HepG2 (cell line): ENCODE data around the gene GJC2. TPM values are rescaled to one million over a fixed set of nuclear protein-coding genes. Genes with fewer than 3 reads are reported as not detected.
A peak's percentile ranks its signal among the peaks of the same experiment; 100 is the strongest.

Source experiments
- ATAC-seq: fragments of 200-7000 bp; cut with Tn5 transposase; 3 replicates; pipeline ENCODE4 v1.9.1; 2020; ENCODE audit warnings: mild to moderate bottlenecking, moderate library complexity
- BruUV-seq: library from RNA; stranded (reverse); fragments of 400-500 nt; replicated peaks from 2 replicates; lab custom pipeline; 2021; lab: Mats Ljungman, UMichigan
- CTCF ChIA-PET: fragments of 300-600 bp; formaldehyde crosslinking; extraction: SDS; loops from one replicate; lab custom pipeline; 2021; ENCODE audit warnings: low total read pairs, inconsistent platforms, low intra/inter-chr PET ratio; lab: Yijun Ruan, JAX
- POLR2A ChIA-PET: fragments of 350-600 bp; sonication (Branson Sonifier 250); formaldehyde crosslinking; loops from one replicate; lab custom pipeline; 2020; ENCODE audit warnings: antibody characterized with exemption, inconsistent platforms; lab: Yijun Ruan, JAX
- DNase-seq: peaks from one replicate; pipeline ENCODE4 v3.0.0-alpha.2; 2015; ENCODE audit warnings: low spot score
- FAIRE-seq: peaks from 3 replicates; lab custom pipeline; 2011; peaks lifted over from hg19 to GRCh38; lab: Jason Lieb, UNC
- H2AFZ ChIP-seq: one replicate; pipeline ENCODE4 v1.6.1; 2011; ENCODE audit warnings: low read length, inconsistent platforms
- H3K27ac ChIP-seq: fragments of 300-600 bp; 3 replicates; pipeline ENCODE4 v1.8.0; 2011; ENCODE audit warnings: mixed run types, mild to moderate bottlenecking, mixed read lengths, low read length, inconsistent platforms; ENCODE audit not compliant: insufficient read depth; ENCODE audit errors: extremely low read length
- H3K27me3 ChIP-seq, 2 experiments: fragments of 200-600 bp in 1 of 2; 2 replicates in 1 of 2; 3 replicates in 1 of 2; pipeline versions ENCODE4 v1.6.0 to v1.8.0; 2011; ENCODE audit warnings: low read length in 2 of 2, mild to moderate bottlenecking in 2 of 2, moderate library complexity in 2 of 2, inconsistent platforms in 1 of 2; ENCODE audit not compliant: insufficient read depth in 2 of 2, control insufficient read depth in 1 of 2
- H3K36me3 ChIP-seq, 2 experiments: fragments of 200-600 bp in 1 of 2; replicated peaks in 1 of 2; 2 replicates in 1 of 2; 3 replicates in 1 of 2; pipeline versions ENCODE4 v1.5.1 to v1.8.0; 2011; ENCODE audit warnings: low read length in 2 of 2, inconsistent platforms in 1 of 2; ENCODE audit not compliant: insufficient read depth in 2 of 2, control insufficient read depth in 1 of 2
- H3K4me1 ChIP-seq: 2 replicates; pipeline ENCODE4 v1.5.1; 2012; ENCODE audit warnings: low read length, inconsistent platforms; ENCODE audit not compliant: insufficient read depth
- H3K4me2 ChIP-seq: 2 replicates; pipeline ENCODE4 v1.6.0; 2011; ENCODE audit warnings: low read depth, low read length, inconsistent platforms
- H3K4me3 ChIP-seq, 3 experiments: fragments of 200-600 bp in 1 of 3; sonication (generic), shearing (Covaris generic) in 1 of 3; replicated peaks in 1 of 3; 2 replicates each; pipeline ENCODE4 v1.5.1; 2011 to 2016; ENCODE audit warnings: low read length in 3 of 3, inconsistent platforms in 2 of 3, low read depth in 2 of 3, mild to moderate bottlenecking in 2 of 3, control low read depth in 1 of 3, mixed read lengths in 1 of 3; ENCODE audit not compliant: insufficient read depth in 1 of 3
- H3K79me2 ChIP-seq: one replicate; pipeline ENCODE4 v1.6.1; 2011; ENCODE audit warnings: low read length, inconsistent platforms; ENCODE audit not compliant: insufficient read depth
- H3K9ac ChIP-seq: 2 replicates; pipeline ENCODE4 v1.6.0; 2011; ENCODE audit warnings: mild to moderate bottlenecking, low read depth, low read length, inconsistent platforms; ENCODE audit not compliant: insufficient read depth
- H3K9me3 ChIP-seq: 2 replicates; pipeline ENCODE4 v1.5.1; 2012; ENCODE audit warnings: mild to moderate bottlenecking, low read length
- H4K20me1 ChIP-seq: 2 replicates; pipeline ENCODE4 v1.6.0; 2011; ENCODE audit warnings: inconsistent platforms, mild to moderate bottlenecking, low read length, moderate library complexity; ENCODE audit not compliant: insufficient read depth
- BHLHE40 ChIP-seq: IDR thresholded peaks from 2 replicates; pipeline ENCODE4 v1.6.1; 2011; ENCODE audit warnings: low read length, improper control_type of control experiment
- CEBPB ChIP-seq: IDR thresholded peaks from 2 replicates; pipeline ENCODE4 v1.6.1; 2011; ENCODE audit warnings: low read depth, low read length, improper control_type of control experiment, borderline replicate concordance
- CERS6 ChIP-seq: sonication (generic); formaldehyde crosslinking; IDR thresholded peaks from 2 replicates; pipeline ENCODE4 v1.5.0; 2020; ENCODE audit warnings: missing genetic modification reagents
- FOSL2 ChIP-seq: sonication (generic); formaldehyde crosslinking; IDR thresholded peaks from 2 replicates; pipeline ENCODE4 v1.4.0; 2020; ENCODE audit warnings: missing genetic modification reagents
- GATAD2A ChIP-seq: IDR thresholded peaks from 2 replicates; pipeline ENCODE4 v1.6.1; 2016
- KLF13 ChIP-seq: sonication (generic); formaldehyde crosslinking; IDR thresholded peaks from 2 replicates; pipeline ENCODE4 v1.4.0; 2020; ENCODE audit warnings: mild to moderate bottlenecking, missing genetic modification reagents
- KLF6 ChIP-seq: IDR thresholded peaks from 2 replicates; pipeline ENCODE4 v1.8.0; 2016; ENCODE audit warnings: missing biosample characterization, missing genetic modification reagents
- NFIC ChIP-seq: IDR thresholded peaks from 2 replicates; pipeline ENCODE4 v1.6.1; 2012; ENCODE audit warnings: mild to moderate bottlenecking, low read length, inconsistent platforms
- RBM22 ChIP-seq: fragments of 200-400 bp; formaldehyde crosslinking; optimal IDR thresholded peaks from 2 replicates; pipeline ENCODE3; 2017; ENCODE audit warnings: mild to moderate bottlenecking, low read length, moderate library complexity
- SIX4 ChIP-seq: sonication (generic); formaldehyde crosslinking; IDR thresholded peaks from 2 replicates; pipeline ENCODE4 v1.4.0; 2020; ENCODE audit warnings: missing genetic modification reagents
- TBX2 ChIP-seq: sonication (generic); formaldehyde crosslinking; IDR thresholded peaks from 2 replicates; pipeline ENCODE4 v1.5.0; 2020; ENCODE audit warnings: missing genetic modification reagents, mild to moderate bottlenecking, borderline replicate concordance
- TBX3 ChIP-seq: fragments of 450-650 bp; IDR thresholded peaks from 2 replicates; pipeline ENCODE4 v1.6.1; 2017; ENCODE audit warnings: antibody characterized with exemption, mild to moderate bottlenecking, inconsistent platforms, borderline replicate concordance
- TFDP1 ChIP-seq: IDR thresholded peaks from 2 replicates; pipeline ENCODE4 v1.6.1; 2016; ENCODE audit warnings: missing compliant biosample characterization, missing genetic modification reagents, borderline replicate concordance
- ZMYM3 ChIP-seq: sonication (generic); formaldehyde crosslinking; IDR thresholded peaks from 2 replicates; pipeline ENCODE4 v1.5.1; 2020; ENCODE audit warnings: mild to moderate bottlenecking, missing genetic modification reagents
- ZNF263 ChIP-seq: sonication (generic); formaldehyde crosslinking; IDR thresholded peaks from 2 replicates; pipeline ENCODE4 v1.4.0; 2020; ENCODE audit warnings: missing genetic modification reagents
- ZNF329 ChIP-seq: sonication (generic); formaldehyde crosslinking; IDR thresholded peaks from 2 replicates; pipeline ENCODE4 v1.9.0; 2021; ENCODE audit warnings: low read depth, mild to moderate bottlenecking, missing genetic modification reagents
- WGBS: methylation state at CpG from one replicate; pipeline ENCODE4 v1.1.6; 2017; ENCODE audit warnings: low lambda C conversion rate; 5-methylcytosine and 5-hydroxymethylcytosine counted together
- in situ Hi-C: cut with HindIII; loops from 2 replicates; pipeline ENCODE4 v1.10.0; 2017; ENCODE audit warnings: low pct_unique_long_range_greater_than_20kb; ENCODE audit not compliant: extremely low pct_ligation_motif_present
- intact Hi-C: fragments of 100-400 bp; cut with micrococcal nuclease; formaldehyde crosslinking; loops from one replicate; pipeline ENCODE4 v1.10.0; 2022; ENCODE audit not compliant: unreplicated experiment
- polyA plus RNA-seq, 8 experiments: library from polyadenylated mRNA; depleted of rRNA in 3 of 8; stranded (reverse) in 7 of 8; unstranded in 1 of 8; fragments of >200 nt; fragmentation: Illumina TruSeq in 4 of 8; extraction: Trizol in 4 of 8; gene quantifications; 2 replicates each; pipeline versions ENCODE4 v1.2.1 to v1.2.3, GENCODE V29; 2011 to 2016; ENCODE audit warnings: low read depth in 4 of 8, missing spikeins in 1 of 8, mixed read lengths in 1 of 8; ENCODE audit not compliant: insufficient read depth in 1 of 8
- total RNA-seq, 5 experiments: library from RNA; depleted of rRNA; stranded (reverse); fragments of >200 nt; fragmentation: Illumina TruSeq; extraction: Trizol; gene quantifications; 2 replicates each; pipeline ENCODE4 v1.2.3, GENCODE V29; 2016; ENCODE audit warnings: low read depth in 1 of 5
- TF ChIP-seq, protein P1 (sequence below): sonication (generic); formaldehyde crosslinking; IDR thresholded peaks from 2 replicates; pipeline ENCODE4 v1.4.0; 2020; ENCODE audit warnings: missing genetic modification reagents
- TF ChIP-seq, protein P2 (sequence below), 2 experiments: fragments of 450-650 bp in 1 of 2; sonication (generic) in 1 of 2; formaldehyde crosslinking; IDR thresholded peaks; 2 replicates each; pipeline versions ENCODE4 v1.5.0 to v1.8.0; 2020 to 2022; ENCODE audit warnings: mild to moderate bottlenecking in 1 of 2, missing genetic modification reagents in 1 of 2

The GJC2 gene
- total and polyA plus RNA-seq, 2 of the 13 experiments (the other 11 are each of a cell fraction or from before 2014, with no cell fraction given) = 1.6 to 3.8 TPM

DNA sequence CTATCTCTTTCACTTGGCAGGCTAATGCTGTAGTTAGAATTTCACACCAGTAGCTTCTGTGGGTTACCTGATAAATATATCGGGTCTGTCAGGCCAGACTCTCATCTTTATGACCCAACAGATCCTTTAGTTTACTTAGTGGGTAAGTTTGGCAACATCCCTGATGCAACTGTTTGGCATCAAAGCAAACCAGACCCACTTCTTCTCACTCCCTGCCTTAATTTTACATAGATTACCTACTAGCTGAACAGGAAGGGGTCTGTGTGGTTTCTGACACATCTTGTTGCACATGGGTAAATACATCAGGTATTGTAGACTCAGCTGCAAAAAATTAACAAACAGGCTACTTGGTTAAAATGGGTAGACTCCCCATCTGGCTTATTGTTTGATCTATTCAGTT, 12.8 kb upstream of the GJC2 start:
- no TSS peak for BruUV-seq
- no peaks in the 10 kb centered on the region for H3K9me3 ChIP-seq
- intact Hi-C loops = no loop called here
- DNase-seq = no peak
- peaks cover 15% of the 10 kb centered on the region for H3K79me2 ChIP-seq
- no peak overlapping the region for H3K4me2 ChIP-seq
- peaks cover 0 to 8% of the 10 kb centered on the region in 2 experiments; a peak in 2 of 5 replicates for H3K27me3 ChIP-seq
- H3K27ac ChIP-seq = no peak overlapping the region
- 0% methylated on average over 1 of the region's 1 CpG for WGBS
- TF ChIP-seq SIX4 (CRISPR knock-in tag) = no peak
- no peak for TF ChIP-seq NFIC
- TF ChIP-seq FOSL2 = peak; percentile 25; the same call in 1 of the 2 replicates
- TF ChIP-seq KLF13 (CRISPR knock-in tag) = no peak
- no peak for TF ChIP-seq ZNF263 (CRISPR knock-in tag)
- TF ChIP-seq RBM22 = no peak
- TF ChIP-seq KLF6 (CRISPR knock-in tag) = no peak
- TF ChIP-seq, protein P1, sequence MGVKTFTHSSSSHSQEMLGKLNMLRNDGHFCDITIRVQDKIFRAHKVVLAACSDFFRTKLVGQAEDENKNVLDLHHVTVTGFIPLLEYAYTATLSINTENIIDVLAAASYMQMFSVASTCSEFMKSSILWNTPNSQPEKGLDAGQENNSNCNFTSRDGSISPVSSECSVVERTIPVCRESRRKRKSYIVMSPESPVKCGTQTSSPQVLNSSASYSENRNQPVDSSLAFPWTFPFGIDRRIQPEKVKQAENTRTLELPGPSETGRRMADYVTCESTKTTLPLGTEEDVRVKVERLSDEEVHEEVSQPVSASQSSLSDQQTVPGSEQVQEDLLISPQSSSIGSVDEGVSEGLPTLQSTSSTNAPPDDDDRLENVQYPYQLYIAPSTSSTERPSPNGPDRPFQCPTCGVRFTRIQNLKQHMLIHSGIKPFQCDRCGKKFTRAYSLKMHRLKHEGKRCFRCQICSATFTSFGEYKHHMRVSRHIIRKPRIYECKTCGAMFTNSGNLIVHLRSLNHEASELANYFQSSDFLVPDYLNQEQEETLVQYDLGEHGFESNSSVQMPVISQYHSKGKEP = no peak
- TF ChIP-seq GATAD2A = 0 out of 2 replicates have a peak, but pooled peaks have one; percentile 12
- no peak for TF ChIP-seq CERS6 (CRISPR knock-in tag)
- TF ChIP-seq, protein P2, sequence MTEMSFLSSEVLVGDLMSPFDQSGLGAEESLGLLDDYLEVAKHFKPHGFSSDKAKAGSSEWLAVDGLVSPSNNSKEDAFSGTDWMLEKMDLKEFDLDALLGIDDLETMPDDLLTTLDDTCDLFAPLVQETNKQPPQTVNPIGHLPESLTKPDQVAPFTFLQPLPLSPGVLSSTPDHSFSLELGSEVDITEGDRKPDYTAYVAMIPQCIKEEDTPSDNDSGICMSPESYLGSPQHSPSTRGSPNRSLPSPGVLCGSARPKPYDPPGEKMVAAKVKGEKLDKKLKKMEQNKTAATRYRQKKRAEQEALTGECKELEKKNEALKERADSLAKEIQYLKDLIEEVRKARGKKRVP (CRISPR knock-in tag; IDR thresholded peaks at IDR 0.05) = peak in 1 of 2 experiments; percentile 88; a peak in 2 of 4 replicates
- peak; percentile 62; the same call in 1 of the 2 replicates for TF ChIP-seq CEBPB
- no peak for TF ChIP-seq TBX2
- TF ChIP-seq ZMYM3 (CRISPR knock-in tag) = no peak
- TF ChIP-seq BHLHE40 = 0 out of 2 replicates have a peak, but pooled peaks have one; percentile 14
- TF ChIP-seq ZNF329 (CRISPR knock-in tag) = no peak
- TF ChIP-seq TFDP1 (CRISPR knock-in tag) = no peak
- peak; percentile 23; the same call in 1 of the 2 replicates for TF ChIP-seq TBX3
- POLR2A ChIA-PET = interaction anchor here (5.6 kb wide), 1 partner anchor 29 kb away, joined by 38 read pairs; the partner anchor contains the start of gene IBA57
- H3K36me3 ChIP-seq = no peaks in the 10 kb centered on the region
- no peak overlapping the region for H3K9ac ChIP-seq
- H2AFZ ChIP-seq = no peak overlapping the region
- CTCF ChIA-PET = no interaction called here
- no peak for FAIRE-seq
- in situ Hi-C loops = loop anchor here (5.0 kb wide), 1 partner anchor 40 kb away; no protein-coding TSS in a partner anchor
- no peaks in the 10 kb centered on the region; the same call in 1 of the 2 replicates for H4K20me1 ChIP-seq
- peaks cover 13% of the 10 kb centered on the region for H3K4me1 ChIP-seq
- H3K4me3 ChIP-seq = no peak overlapping the region
- ATAC-seq = no peak
